Mucosa of descending colon (tissue), 3 donors: ENCODE data around the gene TMEM37. TPM values are rescaled to one million over a fixed set of nuclear protein-coding genes. Genes with fewer than 3 reads are reported as not detected.
A peak's percentile ranks its signal among the peaks of the same experiment; 100 is the strongest.

Experiments used
- ATAC-seq: fragments of 200-7000 bp; cut with Tn5 transposase; one replicate; pipeline ENCODE4 v1.9.1; 2020; ENCODE audit warnings: mild to moderate bottlenecking, moderate library complexity
- DNase-seq, 3 donors: peaks; one replicate each; pipeline ENCODE4 v3.0.0-alpha.2; 2020
- H3K36me3 ChIP-seq: fragments of 200-600 bp; one replicate; pipeline ENCODE4 v1.8.0; 2021; ENCODE audit warnings: low read depth, mild to moderate bottlenecking
- H3K4me1 ChIP-seq: fragments of 200-600 bp; one replicate; pipeline ENCODE4 v1.8.0; 2021; ENCODE audit warnings: low read depth, mild to moderate bottlenecking
- H3K4me3 ChIP-seq: fragments of 200-600 bp; one replicate; pipeline ENCODE4 v1.8.0; 2021; ENCODE audit warnings: mild to moderate bottlenecking
- H3K9me3 ChIP-seq: fragments of 200-600 bp; one replicate; pipeline ENCODE4 v1.8.0; 2021; ENCODE audit warnings: mild to moderate bottlenecking
- CTCF ChIP-seq: fragments of 200-600 bp; IDR thresholded peaks from one replicate; pipeline ENCODE4 v1.8.0; 2022; ENCODE audit warnings: antibody characterized with exemption, mild to moderate bottlenecking
- intact Hi-C, 2 donors: fragments of 100-400 bp; cut with DNase I in 1 of 2; cut with micrococcal nuclease in 1 of 2; formaldehyde crosslinking; loops; one replicate each; pipeline versions ENCODE4 v1.11.0 to v1.11.1; 2022; cut with DNase I, micrococcal nuclease
- total RNA-seq, 3 donors: library from RNA; stranded (reverse); fragmentation: NEBNext Ultra II Directional in 2 of 3; extraction: Animal tissue kit (Norgen Biotek cat#: 25700) in 2 of 3; gene quantifications; one replicate each; pipeline versions ENCODE4 v1.2.1 to v1.2.4, GENCODE V29; 2021 to 2023
- donor health status: DM: no; HTN: no; CAD: no; lungs with moderate emphysema.
- donor health status: DM: no; HTN: no; CAD: no.
- donor health status: DM: no; HTN: yes; CAD: no.

TMEM37 gene
- total RNA-seq, 3 donors from 2014 or later, result 54.0 to 173 (median 100) TPM

- no peak for TF ChIP-seq CTCF
- ATAC-seq (no peak), DNase-seq (no peak)
- H3K36me3 ChIP-seq, result no peaks in the 10 kb centered on the region
- H3K4me3 ChIP-seq, result no peak overlapping the region
- intact Hi-C loops, result no loop called here
- no peaks in the 10 kb centered on the region for H3K9me3 ChIP-seq
- H3K4me1 ChIP-seq, result peaks cover 75% of the 10 kb centered on the region
Measured at GRCh38 chr2:119427756-119428155, 3.9 kb upstream of the TMEM37 start.

- DNase-seq, result peak in 1 of 3 donors; percentile 39
- Histone ChIP-seq H3K36me3 (no peaks in the 10 kb centered on the region), H3K9me3 (no peaks in the 10 kb centered on the region), H3K4me1 (peaks cover 73% of the 10 kb centered on the region), H3K4me3 (no peak overlapping the region)
- TF ChIP-seq CTCF, result no peak
- ATAC-seq, result no peak
- intact Hi-C loops, result no loop called here
Measured at GRCh38 chr2:119428488-119429224, 3.0 kb upstream of the TMEM37 start.

- ATAC-seq (no peak), DNase-seq (no peak)
- no peak for TF ChIP-seq CTCF
- no peaks in the 10 kb centered on the region for H3K36me3 ChIP-seq
- H3K9me3 ChIP-seq, result no peaks in the 10 kb centered on the region
- H3K4me3 ChIP-seq, result no peak overlapping the region
- peaks cover 74% of the 10 kb centered on the region for H3K4me1 ChIP-seq
- intact Hi-C loops, result no loop called here
Measured at GRCh38 chr2:119429225-119429981, 2.3 kb upstream of the TMEM37 start.

GRCh38 chr2:119430023-119430498, 1.6 kb upstream of the TMEM37 start:
- intact Hi-C loops, result no loop called here
- Histone ChIP-seq H3K4me1 (peaks cover 75% of the 10 kb centered on the region), H3K4me3 (no peak overlapping the region), H3K9me3 (no peaks in the 10 kb centered on the region), H3K36me3 (no peaks in the 10 kb centered on the region)
- ATAC-seq (no peak), DNase-seq (no peak)
- TF ChIP-seq CTCF, result no peak

- intact Hi-C loops, result no loop called here
- Histone ChIP-seq H3K9me3 (no peaks in the 10 kb centered on the region), H3K36me3 (no peaks in the 10 kb centered on the region), H3K4me1 (peaks cover 68% of the 10 kb centered on the region), H3K4me3 (peak overlapping the region; percentile 25)
- TF ChIP-seq CTCF, result no peak
- ATAC-seq (no peak), DNase-seq (peak in 1 of 3 donors; percentile 63)
Measured at GRCh38 chr2:119431976-119432850, 559 bp downstream of the TMEM37 start.
